Muscle layer of duodenum (tissue), 2 donors: ENCODE measurements around the gene IGF2BP1.

Experiments
- H3K27ac ChIP-seq: one replicate; pipeline ENCODE4 v1.7.0; 2013; ENCODE audit warnings: mild to moderate bottlenecking, low read length
- H3K27me3 ChIP-seq: one replicate; pipeline ENCODE4 v1.7.0; 2013; ENCODE audit warnings: low read depth, mild to moderate bottlenecking, control low read depth, low read length
- H3K36me3 ChIP-seq, 2 donors: one replicate each; pipeline ENCODE4 v1.7.0; 2013; ENCODE audit warnings: low read length in 2 of 2, control low read depth in 1 of 2, mild to moderate bottlenecking in 1 of 2; ENCODE audit not compliant: insufficient read depth in 2 of 2, control insufficient read depth in 1 of 2
- H3K4me1 ChIP-seq, 2 donors: one replicate each; pipeline ENCODE4 v1.7.0; 2013; ENCODE audit warnings: low read length in 2 of 2, mild to moderate bottlenecking in 2 of 2, control low read depth in 1 of 2, moderate library complexity in 1 of 2; ENCODE audit not compliant: insufficient read depth in 2 of 2, control insufficient read depth in 1 of 2
- H3K4me3 ChIP-seq, 2 donors: one replicate each; pipeline ENCODE4 v1.7.0; 2013; ENCODE audit warnings: low read length in 2 of 2, low read depth in 1 of 2, mild to moderate bottlenecking in 1 of 2
- H3K9me3 ChIP-seq, 2 donors: one replicate each; pipeline ENCODE4 v1.7.0; 2013; ENCODE audit warnings: low read length in 2 of 2, control low read depth in 1 of 2, mild to moderate bottlenecking in 1 of 2; ENCODE audit not compliant: control insufficient read depth in 1 of 2
- donor health status: healthy.

The IGF2BP1 gene

GRCh38 chr17:48981927-48982539 lies 15.2 kb upstream of the IGF2BP1 start:
- Histone ChIP-seq H3K4me1 (no peaks in the 10 kb centered on the region), H3K9me3 (peaks cover 4 to 7% of the 10 kb centered on the region in 2 donors), H3K27ac (no peak overlapping the region), H3K27me3 (peaks cover 5% of the 10 kb centered on the region), H3K4me3 (no peak overlapping the region), H3K36me3 (no peaks in the 10 kb centered on the region)

GRCh38 chr17:48985436-48986245 lies 11.5 kb upstream of the IGF2BP1 start:
- no peak overlapping the region for H3K4me3 ChIP-seq
- peaks cover 10% of the 10 kb centered on the region for H3K27me3 ChIP-seq
- H3K27ac ChIP-seq = no peak overlapping the region
- no peaks in the 10 kb centered on the region for H3K36me3 ChIP-seq
- H3K4me1 ChIP-seq = no peaks in the 10 kb centered on the region
- H3K9me3 ChIP-seq = peaks cover 4 to 5% of the 10 kb centered on the region in 2 donors

GRCh38 chr17:48989100-48989499 lies 8.1 kb upstream of the IGF2BP1 start:
- H3K4me3 ChIP-seq = no peak overlapping the region
- no peaks in the 10 kb centered on the region for H3K4me1 ChIP-seq
- peaks cover 0 to 4% of the 10 kb centered on the region in 2 donors for H3K9me3 ChIP-seq
- no peaks in the 10 kb centered on the region for H3K36me3 ChIP-seq
- peaks cover 16% of the 10 kb centered on the region for H3K27me3 ChIP-seq
- no peak overlapping the region for H3K27ac ChIP-seq

GRCh38 chr17:48990882-48991357 lies 6.3 kb upstream of the IGF2BP1 start:
- no peaks in the 10 kb centered on the region for H3K36me3 ChIP-seq
- peaks cover 26% of the 10 kb centered on the region for H3K27me3 ChIP-seq
- H3K27ac ChIP-seq = no peak overlapping the region
- peaks cover 0 to 8% of the 10 kb centered on the region in 2 donors for H3K4me1 ChIP-seq
- H3K9me3 ChIP-seq = peaks cover 0 to 4% of the 10 kb centered on the region in 2 donors
- H3K4me3 ChIP-seq = no peak overlapping the region

- H3K27me3 ChIP-seq = peaks cover 41% of the 10 kb centered on the region
- H3K4me1 ChIP-seq = peaks cover 0 to 23% of the 10 kb centered on the region in 2 donors
- H3K27ac ChIP-seq = no peak overlapping the region
- no peaks in the 10 kb centered on the region for H3K36me3 ChIP-seq
- H3K4me3 ChIP-seq = no peak overlapping the region
- peaks cover 0 to 4% of the 10 kb centered on the region in 2 donors for H3K9me3 ChIP-seq
Observed at GRCh38 chr17:48992444-48992843, 4.7 kb upstream of the IGF2BP1 start.

- Histone ChIP-seq H3K27me3 (peaks cover 50% of the 10 kb centered on the region), H3K9me3 (peaks cover 0 to 4% of the 10 kb centered on the region in 2 donors), H3K36me3 (no peaks in the 10 kb centered on the region), H3K4me1 (peaks cover 0 to 32% of the 10 kb centered on the region in 2 donors), H3K4me3 (no peak overlapping the region), H3K27ac (no peak overlapping the region)
Observed at GRCh38 chr17:48993305-48993704, 3.9 kb upstream of the IGF2BP1 start.

GRCh38 chr17:48993951-48994350 lies 3.2 kb upstream of the IGF2BP1 start:
- Histone ChIP-seq H3K27ac (no peak overlapping the region), H3K4me3 (no peak overlapping the region), H3K9me3 (peaks cover 0 to 4% of the 10 kb centered on the region in 2 donors), H3K27me3 (peaks cover 56% of the 10 kb centered on the region), H3K36me3 (no peaks in the 10 kb centered on the region), H3K4me1 (peaks cover 0 to 35% of the 10 kb centered on the region in 2 donors)

GRCh38 chr17:48994549-48995303 lies 2.5 kb upstream of the IGF2BP1 start:
- Histone ChIP-seq H3K27ac (no peak overlapping the region), H3K27me3 (peaks cover 63% of the 10 kb centered on the region), H3K9me3 (peaks cover 0 to 4% of the 10 kb centered on the region in 2 donors), H3K36me3 (no peaks in the 10 kb centered on the region), H3K4me1 (peaks cover 0 to 35% of the 10 kb centered on the region in 2 donors), H3K4me3 (no peak overlapping the region)

DNA sequence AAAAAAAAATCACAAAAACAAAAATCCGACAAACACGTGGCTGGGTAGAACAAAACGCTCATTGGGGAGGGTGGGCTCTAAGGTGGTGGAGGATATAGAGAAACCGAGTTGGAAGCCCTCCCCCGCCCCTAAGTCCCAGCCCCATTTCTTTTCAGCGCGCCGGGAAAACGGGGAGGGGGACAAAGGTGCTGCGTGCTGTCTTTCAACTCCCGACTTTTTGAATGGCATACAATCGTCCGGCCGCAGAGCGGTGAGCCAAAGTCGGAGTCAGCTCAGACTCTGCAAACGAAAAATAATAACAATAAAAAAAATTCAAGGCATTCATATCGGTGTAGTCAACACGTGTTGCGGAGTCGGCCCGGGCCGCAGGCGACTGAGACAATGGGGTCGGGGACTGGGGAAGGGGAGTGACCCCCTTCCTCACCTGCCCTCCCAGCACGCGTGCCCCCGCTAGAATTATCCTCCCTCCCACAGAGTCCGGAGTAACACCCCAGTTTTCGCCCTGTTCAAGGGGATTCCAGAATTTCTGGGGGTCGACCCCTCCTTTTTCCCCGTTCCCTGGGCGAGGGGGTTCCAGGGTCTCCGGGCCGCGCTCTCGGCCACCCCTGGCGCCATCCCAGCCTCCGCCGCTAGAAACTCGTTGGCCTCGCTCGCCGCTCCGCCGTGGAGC lies 1.7 kb upstream of the IGF2BP1 start:
- peaks cover 0 to 35% of the 10 kb centered on the region in 2 donors for H3K4me1 ChIP-seq

GRCh38 chr17:48995974-48996721 lies 1.0 kb upstream of the IGF2BP1 start:
- H3K4me3 ChIP-seq = no peak overlapping the region
- H3K27me3 ChIP-seq = peaks cover 64% of the 10 kb centered on the region
- H3K27ac ChIP-seq = no peak overlapping the region
- H3K4me1 ChIP-seq = peaks cover 0 to 35% of the 10 kb centered on the region in 2 donors
- no peaks in the 10 kb centered on the region for H3K36me3 ChIP-seq
- H3K9me3 ChIP-seq = peaks cover 0 to 4% of the 10 kb centered on the region in 2 donors

More for the DNA sequence above, 1.7 kb upstream of the IGF2BP1 start:
- Histone ChIP-seq H3K27ac (no peak overlapping the region), H3K36me3 (no peaks in the 10 kb centered on the region), H3K9me3 (peaks cover 0 to 4% of the 10 kb centered on the region in 2 donors), H3K27me3 (peaks cover 64% of the 10 kb centered on the region), H3K4me3 (no peak overlapping the region)
